ENCODE data around the gene AGTRAP.
A peak's percentile ranks its signal among the peaks of the same experiment; 100 is the strongest.

AGTRAP gene

GRCh38 chr1:11764519-11764918 is 28.6 kb downstream of the AGTRAP start (continued):
- TF ChIP-seq, protein P1, sequence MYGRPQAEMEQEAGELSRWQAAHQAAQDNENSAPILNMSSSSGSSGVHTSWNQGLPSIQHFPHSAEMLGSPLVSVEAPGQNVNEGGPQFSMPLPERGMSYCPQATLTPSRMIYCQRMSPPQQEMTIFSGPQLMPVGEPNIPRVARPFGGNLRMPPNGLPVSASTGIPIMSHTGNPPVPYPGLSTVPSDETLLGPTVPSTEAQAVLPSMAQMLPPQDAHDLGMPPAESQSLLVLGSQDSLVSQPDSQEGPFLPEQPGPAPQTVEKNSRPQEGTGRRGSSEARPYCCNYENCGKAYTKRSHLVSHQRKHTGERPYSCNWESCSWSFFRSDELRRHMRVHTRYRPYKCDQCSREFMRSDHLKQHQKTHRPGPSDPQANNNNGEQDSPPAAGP (tag by site-specific recombination; IDR thresholded peaks at IDR 0.05), result no peak
- TF ChIP-seq BCL11B (tag by site-specific recombination; IDR thresholded peaks at IDR 0.05; ENCODE audit: low read depth) (no peak), ZNF626 (tag by site-specific recombination; IDR thresholded peaks at IDR 0.05) (no peak)

DNA sequence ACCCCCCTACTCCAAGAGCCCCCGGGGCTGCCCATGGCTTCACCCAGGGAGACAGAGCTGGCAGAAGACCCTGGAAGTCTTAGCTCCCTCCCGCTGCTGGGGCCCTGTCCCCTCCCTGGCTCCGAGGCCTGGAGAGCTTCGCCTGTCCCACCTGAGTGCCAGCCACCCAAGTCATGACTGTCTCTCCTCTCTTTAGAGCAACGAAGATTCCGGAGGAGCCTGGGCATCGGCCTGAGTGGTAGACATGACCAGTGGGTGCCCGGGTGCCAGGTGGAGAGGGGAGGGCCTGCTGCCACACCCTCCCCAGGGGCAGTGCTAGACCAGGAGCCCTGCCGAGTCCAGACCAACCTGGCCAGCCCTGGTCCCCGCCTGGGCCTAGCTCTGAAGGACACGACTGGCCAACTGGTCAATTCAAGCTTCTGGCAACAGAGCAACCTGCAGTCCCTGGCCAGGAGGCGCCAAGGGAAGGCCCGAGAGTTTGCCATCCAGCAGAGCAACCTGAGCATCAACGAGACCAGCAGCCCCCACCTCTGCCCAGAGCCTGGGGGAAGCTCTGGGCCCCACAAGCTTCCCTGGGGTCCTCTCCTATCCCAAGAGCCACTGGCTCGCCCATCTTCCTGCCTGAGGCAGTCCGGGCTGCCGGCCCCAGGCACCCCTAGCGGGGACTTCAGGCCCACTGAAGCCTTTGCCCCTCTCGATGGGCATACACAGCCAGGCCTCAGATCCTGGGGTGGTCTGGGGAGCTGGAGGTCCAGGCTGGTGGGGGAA is 29.9 kb downstream of the AGTRAP start:
- Histone ChIP-seq H3K27ac (ENCODE audit: extremely low read depth, low read depth, low read length) (no peak overlapping the region), H3K36me3 (ENCODE audit: control insufficient read depth in 2 of 2, insufficient read depth in 1 of 2, low read length in 2 of 2) (no peaks in the 10 kb centered on the region), H3K4me1 (ENCODE audit: control insufficient read depth, insufficient read depth, low read length) (no peaks in the 10 kb centered on the region), H3K9me3 (ENCODE audit: control insufficient read depth, insufficient read depth, low read depth, low read length) (no peaks in the 10 kb centered on the region), H3K4me3 (ENCODE audit: low read depth, low read length) (no peak overlapping the region)
- POLR2A ChIA-PET, result no interaction called here
- TF ChIP-seq, protein P2, sequence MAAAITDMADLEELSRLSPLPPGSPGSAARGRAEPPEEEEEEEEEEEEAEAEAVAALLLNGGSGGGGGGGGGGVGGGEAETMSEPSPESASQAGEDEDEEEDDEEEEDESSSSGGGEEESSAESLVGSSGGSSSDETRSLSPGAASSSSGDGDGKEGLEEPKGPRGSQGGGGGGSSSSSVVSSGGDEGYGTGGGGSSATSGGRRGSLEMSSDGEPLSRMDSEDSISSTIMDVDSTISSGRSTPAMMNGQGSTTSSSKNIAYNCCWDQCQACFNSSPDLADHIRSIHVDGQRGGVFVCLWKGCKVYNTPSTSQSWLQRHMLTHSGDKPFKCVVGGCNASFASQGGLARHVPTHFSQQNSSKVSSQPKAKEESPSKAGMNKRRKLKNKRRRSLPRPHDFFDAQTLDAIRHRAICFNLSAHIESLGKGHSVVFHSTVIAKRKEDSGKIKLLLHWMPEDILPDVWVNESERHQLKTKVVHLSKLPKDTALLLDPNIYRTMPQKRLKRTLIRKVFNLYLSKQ (tag by site-specific recombination; IDR thresholded peaks at IDR 0.05; ENCODE audit: borderline replicate concordance), result no peak
- CTCF ChIA-PET, result interaction anchor here (0.7 to 0.9 kb wide), 2 partner anchors 19 to 99 kb away, joined by 3 read pairs; no protein-coding TSS in a partner anchor

DNA sequence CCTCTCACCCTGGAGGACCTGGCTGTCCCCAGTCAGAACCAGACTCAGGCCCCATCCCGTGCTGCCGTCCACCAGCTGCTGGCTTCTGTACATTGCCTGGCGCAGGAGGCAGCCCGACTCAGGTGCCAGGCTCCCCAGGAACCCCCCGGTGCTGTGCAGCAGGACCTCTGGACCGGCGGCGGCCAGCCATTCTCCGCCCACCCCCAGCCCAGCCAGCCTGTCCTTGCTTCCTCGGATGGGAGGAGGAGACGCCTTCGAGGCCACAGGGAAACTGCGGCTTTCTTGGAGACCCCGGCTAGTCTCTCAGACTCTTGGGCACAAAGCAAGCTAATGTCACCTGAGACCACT is 30.5 kb downstream of the AGTRAP start:
- TF ChIP-seq ZNF302 (tag by site-specific recombination; IDR thresholded peaks at IDR 0.05; ENCODE audit: low read depth), result no peak
- ChIA-PET CTCF (interaction anchor here (0.7 to 0.9 kb wide), 2 partner anchors 19 to 99 kb away, joined by 3 read pairs; no protein-coding TSS in a partner anchor), POLR2A (no interaction called here)
- Histone ChIP-seq H3K4me3 (ENCODE audit: low read depth, low read length) (no peak overlapping the region), H3K27ac (ENCODE audit: extremely low read depth, low read depth, low read length) (no peak overlapping the region), H3K9me3 (ENCODE audit: control insufficient read depth, insufficient read depth, low read depth, low read length) (no peaks in the 10 kb centered on the region), H3K36me3 (ENCODE audit: control insufficient read depth in 2 of 2, insufficient read depth in 1 of 2, low read length in 2 of 2) (no peaks in the 10 kb centered on the region), H3K4me1 (ENCODE audit: control insufficient read depth, insufficient read depth, low read length) (no peaks in the 10 kb centered on the region)

DNA sequence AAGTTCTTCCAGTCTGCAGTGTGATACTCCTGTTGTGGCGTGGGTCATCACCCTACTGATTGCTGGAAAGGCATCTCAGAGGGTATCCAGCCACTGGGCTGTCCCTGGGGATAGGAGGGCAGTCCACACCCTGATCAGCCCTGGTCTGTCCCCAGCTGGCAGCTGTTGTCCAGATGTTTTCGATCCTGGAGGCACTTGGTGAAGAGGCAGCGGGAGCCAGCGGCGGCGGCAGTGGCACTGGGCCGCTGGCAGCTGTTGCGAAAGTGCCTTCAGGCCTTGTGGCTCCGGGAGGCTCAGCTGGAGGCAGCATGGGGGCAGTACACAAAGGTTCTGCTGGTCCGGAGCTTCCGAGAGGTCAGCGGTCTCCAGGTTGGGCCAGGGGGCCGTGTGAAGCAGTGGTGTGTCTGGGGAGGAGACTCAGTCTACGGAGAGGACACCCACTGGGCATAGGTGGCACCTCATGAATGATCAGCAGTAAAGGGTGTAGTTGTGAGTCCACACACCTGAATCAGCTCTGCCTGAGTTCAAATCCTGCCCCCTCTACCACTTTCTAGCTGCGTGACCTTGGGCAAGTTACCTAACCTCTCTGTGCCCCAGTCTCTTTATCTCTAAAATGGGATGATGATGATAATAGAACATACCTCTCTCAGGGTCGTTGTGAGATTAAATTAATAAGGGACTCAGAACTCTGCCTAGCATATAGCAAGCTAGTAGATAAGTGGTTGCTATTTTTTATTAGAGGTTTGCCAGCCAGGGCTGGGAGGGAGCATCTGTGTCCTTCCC is 32.2 kb downstream of the AGTRAP start:
- Histone ChIP-seq H3K27ac (ENCODE audit: extremely low read depth, low read depth, low read length) (no peak overlapping the region), H3K4me3 (ENCODE audit: low read depth, low read length) (no peak overlapping the region), H3K4me1 (ENCODE audit: control insufficient read depth, insufficient read depth, low read length) (no peaks in the 10 kb centered on the region), H3K36me3 (ENCODE audit: control insufficient read depth in 2 of 2, insufficient read depth in 1 of 2, low read length in 2 of 2) (no peaks in the 10 kb centered on the region), H3K9me3 (ENCODE audit: control insufficient read depth, insufficient read depth, low read depth, low read length) (no peaks in the 10 kb centered on the region)
- POLR2A ChIA-PET, result no interaction called here
- CTCF ChIA-PET, result interaction anchor here (0.6 to 1.7 kb wide), 3 partner anchors 10 to 127 kb away, joined by 3 to 7 read pairs (median 4); no protein-coding TSS in a partner anchor
- TF ChIP-seq ZNF768 (tag by site-specific recombination; IDR thresholded peaks at IDR 0.05), result peak; percentile 89
- no peak for TF ChIP-seq ZNF560 (tag by site-specific recombination; IDR thresholded peaks at IDR 0.05; ENCODE audit: borderline replicate concordance)

DNA sequence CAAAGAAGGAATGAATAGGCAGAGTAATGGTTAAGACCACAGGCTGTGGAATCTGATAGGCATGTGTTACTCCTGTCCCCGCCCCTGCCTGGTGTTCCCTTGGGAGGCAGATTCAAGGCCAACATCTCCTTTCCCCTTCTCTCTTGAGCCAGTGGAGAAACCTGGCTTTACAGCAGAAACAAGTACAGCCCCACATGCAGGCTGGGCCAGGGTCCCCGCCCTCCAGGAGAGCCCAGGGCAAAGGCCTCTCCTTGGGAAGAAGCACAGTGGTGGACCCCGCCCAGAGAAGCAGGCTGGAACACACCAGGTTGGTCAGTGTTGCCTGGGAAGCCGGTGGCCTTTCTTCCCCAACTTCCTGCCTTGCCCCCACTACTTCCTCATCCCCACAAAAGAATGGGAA is 32.9 kb downstream of the AGTRAP start:
- CTCF ChIA-PET, result interaction anchor here (1.0 to 1.7 kb wide), 2 partner anchors 11 to 16 kb away, joined by 4 to 7 read pairs; no protein-coding TSS in a partner anchor
- Histone ChIP-seq H3K9me3 (ENCODE audit: control insufficient read depth, insufficient read depth, low read depth, low read length) (no peaks in the 10 kb centered on the region), H3K36me3 (ENCODE audit: control insufficient read depth in 2 of 2, insufficient read depth in 1 of 2, low read length in 2 of 2) (no peaks in the 10 kb centered on the region), H3K4me3 (ENCODE audit: low read depth, low read length) (no peak overlapping the region), H3K4me1 (ENCODE audit: control insufficient read depth, insufficient read depth, low read length) (no peaks in the 10 kb centered on the region), H3K27ac (ENCODE audit: extremely low read depth, low read depth, low read length) (no peak overlapping the region)
- POLR2A ChIA-PET, result no interaction called here
- TF ChIP-seq KLF1 (tag by site-specific recombination; IDR thresholded peaks at IDR 0.05) (peak; percentile 36; the same call in 1 of the 2 replicates), SCRT2 (tag by site-specific recombination; IDR thresholded peaks at IDR 0.05) (no peak), SP2 (tag by site-specific recombination; IDR thresholded peaks at IDR 0.05) (peak; percentile 37; the same call in 1 of the 2 replicates), REST (tag by site-specific recombination; IDR thresholded peaks at IDR 0.05) (no peak), RBAK (tag by site-specific recombination; IDR thresholded peaks at IDR 0.05) (no peak)
- TF ChIP-seq, protein P3, sequence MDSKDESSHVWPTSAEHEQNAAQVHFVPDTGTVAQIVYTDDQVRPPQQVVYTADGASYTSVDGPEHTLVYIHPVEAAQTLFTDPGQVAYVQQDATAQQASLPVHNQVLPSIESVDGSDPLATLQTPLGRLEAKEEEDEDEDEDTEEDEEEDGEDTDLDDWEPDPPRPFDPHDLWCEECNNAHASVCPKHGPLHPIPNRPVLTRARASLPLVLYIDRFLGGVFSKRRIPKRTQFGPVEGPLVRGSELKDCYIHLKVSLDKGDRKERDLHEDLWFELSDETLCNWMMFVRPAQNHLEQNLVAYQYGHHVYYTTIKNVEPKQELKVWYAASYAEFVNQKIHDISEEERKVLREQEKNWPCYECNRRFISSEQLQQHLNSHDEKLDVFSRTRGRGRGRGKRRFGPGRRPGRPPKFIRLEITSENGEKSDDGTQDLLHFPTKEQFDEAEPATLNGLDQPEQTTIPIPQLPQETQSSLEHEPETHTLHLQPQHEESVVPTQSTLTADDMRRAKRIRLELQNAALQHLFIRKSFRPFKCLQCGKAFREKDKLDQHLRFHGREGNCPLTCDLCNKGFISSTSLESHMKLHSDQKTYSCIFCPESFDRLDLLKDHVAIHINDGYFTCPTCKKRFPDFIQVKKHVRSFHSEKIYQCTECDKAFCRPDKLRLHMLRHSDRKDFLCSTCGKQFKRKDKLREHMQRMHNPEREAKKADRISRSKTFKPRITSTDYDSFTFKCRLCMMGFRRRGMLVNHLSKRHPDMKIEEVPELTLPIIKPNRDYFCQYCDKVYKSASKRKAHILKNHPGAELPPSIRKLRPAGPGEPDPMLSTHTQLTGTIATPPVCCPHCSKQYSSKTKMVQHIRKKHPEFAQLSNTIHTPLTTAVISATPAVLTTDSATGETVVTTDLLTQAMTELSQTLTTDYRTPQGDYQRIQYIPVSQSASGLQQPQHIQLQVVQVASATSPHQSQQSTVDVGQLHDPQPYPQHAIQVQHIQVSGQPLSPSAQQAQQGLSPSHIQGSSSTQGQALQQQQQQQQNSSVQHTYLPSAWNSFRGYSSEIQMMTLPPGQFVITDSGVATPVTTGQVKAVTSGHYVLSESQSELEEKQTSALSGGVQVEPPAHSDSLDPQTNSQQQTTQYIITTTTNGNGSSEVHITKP (tag by site-specific recombination; IDR thresholded peaks at IDR 0.05), result 0 out of 2 replicates have a peak, but pooled peaks have one; percentile 12
